ENCODE data around the gene DEF6. TPM values are rescaled to one million over a fixed set of nuclear protein-coding genes. Genes with fewer than 3 reads are reported as not detected.

Gene DEF6
- total RNA-seq, 1 donor, result 0.18 TPM

DNA sequence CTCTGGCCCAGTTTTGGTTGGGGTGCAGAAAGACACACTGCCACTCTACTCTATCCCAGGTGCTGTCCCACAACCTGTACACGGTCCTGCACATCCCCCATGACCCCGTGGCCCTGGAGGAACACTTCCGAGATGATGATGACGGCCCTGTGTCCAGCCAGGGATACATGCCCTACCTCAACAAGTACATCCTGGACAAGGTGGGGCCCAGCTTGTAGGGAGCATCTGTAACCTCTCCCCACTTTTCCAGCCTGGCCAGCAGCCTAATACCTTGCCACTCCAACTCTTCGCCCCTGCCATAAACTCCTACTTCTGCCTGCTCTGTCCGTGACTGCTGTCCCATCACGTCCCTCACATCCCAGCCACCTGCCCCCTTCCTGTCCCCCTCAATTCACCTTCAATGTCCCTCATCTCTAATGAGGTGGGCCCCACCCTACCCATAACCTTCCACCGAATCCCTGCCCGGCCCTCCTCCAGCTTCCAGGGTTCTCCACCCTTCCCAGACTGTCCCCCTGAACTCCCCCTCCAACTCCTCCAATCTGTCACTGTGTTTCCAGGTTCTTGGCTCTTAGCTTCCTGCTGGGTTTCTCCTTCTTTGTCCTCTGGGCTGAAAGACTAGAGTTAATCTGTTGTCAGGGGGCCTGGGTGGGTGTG, 12.1 kb downstream of the DEF6 start:
- no peak for DNase-seq (ENCODE audit: low read depth)
- H3K4me3 ChIP-seq (ENCODE audit: low read depth, low read length), result no peak overlapping the region
- TF ChIP-seq, protein P1, sequence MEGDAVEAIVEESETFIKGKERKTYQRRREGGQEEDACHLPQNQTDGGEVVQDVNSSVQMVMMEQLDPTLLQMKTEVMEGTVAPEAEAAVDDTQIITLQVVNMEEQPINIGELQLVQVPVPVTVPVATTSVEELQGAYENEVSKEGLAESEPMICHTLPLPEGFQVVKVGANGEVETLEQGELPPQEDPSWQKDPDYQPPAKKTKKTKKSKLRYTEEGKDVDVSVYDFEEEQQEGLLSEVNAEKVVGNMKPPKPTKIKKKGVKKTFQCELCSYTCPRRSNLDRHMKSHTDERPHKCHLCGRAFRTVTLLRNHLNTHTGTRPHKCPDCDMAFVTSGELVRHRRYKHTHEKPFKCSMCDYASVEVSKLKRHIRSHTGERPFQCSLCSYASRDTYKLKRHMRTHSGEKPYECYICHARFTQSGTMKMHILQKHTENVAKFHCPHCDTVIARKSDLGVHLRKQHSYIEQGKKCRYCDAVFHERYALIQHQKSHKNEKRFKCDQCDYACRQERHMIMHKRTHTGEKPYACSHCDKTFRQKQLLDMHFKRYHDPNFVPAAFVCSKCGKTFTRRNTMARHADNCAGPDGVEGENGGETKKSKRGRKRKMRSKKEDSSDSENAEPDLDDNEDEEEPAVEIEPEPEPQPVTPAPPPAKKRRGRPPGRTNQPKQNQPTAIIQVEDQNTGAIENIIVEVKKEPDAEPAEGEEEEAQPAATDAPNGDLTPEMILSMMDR (IDR thresholded peaks at IDR 0.05; ENCODE audit: insufficient read depth, low read length), result no peak

DNA sequence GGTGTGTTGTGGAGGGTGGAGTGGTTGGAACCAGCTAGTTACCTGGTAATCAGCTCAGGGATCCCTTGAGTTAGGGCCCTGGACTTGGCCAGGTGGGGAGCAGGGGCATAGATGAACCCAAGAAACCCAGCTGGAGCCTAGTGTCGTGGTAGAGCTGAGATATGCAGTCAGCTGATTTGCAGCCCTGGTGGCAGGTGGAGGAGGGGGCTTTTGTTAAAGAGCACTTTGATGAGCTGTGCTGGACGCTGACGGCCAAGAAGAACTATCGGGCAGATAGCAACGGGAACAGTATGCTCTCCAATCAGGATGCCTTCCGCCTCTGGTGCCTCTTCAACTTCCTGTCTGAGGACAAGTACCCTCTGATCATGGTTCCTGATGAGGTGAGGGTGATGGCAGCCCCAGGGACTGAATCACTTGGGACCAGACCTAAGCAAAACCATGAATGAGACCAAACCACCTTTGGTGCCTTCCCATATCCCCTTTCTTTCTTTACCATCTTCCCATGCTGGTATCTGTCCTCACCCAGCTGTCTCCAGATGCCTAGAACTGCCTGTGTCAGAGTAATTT, 12.7 kb downstream of the DEF6 start:
- DNase-seq (ENCODE audit: low read depth), result no peak
- H3K4me3 ChIP-seq (ENCODE audit: low read depth, low read length), result no peak overlapping the region
- TF ChIP-seq, protein P1 (IDR thresholded peaks at IDR 0.05; ENCODE audit: insufficient read depth, low read length), result no peak

DNA sequence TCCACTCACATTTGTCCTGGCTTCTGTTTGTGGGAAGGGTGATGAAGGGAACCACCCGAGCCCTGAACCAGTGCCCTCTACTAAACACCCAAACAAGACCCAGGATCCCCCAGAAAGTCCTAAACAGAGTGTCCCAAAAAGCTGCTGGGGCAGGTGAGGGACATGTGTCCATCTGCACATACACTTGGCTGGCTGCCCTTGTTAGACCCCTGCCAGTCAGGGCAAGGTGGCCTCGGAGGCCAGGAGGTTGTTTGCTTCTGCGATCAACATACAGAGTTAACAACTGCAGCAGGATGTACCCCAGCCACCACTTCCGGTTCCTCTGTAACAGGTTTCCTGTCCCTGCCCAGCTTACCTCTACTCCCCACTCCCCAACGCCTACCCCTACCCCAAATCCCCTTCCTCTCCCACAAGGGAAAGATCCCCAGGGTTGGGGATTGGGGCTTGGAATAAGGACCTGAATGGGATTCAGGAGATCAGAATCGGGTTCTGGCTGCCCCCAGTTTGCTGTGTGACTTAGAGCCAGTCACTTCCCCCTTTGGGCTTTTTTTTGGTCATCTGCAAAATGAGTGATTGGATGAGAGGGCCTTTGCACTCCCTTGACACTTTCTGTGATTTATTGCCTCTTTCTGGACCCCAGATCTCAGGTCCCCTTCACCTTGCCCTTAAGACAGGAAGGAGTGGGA, 13.9 kb downstream of the DEF6 start:
- no peak overlapping the region for H3K4me3 ChIP-seq (ENCODE audit: low read depth, low read length)
- DNase-seq (ENCODE audit: low read depth), result no peak
- TF ChIP-seq, protein P1 (IDR thresholded peaks at IDR 0.05; ENCODE audit: insufficient read depth, low read length), result no peak

DNA sequence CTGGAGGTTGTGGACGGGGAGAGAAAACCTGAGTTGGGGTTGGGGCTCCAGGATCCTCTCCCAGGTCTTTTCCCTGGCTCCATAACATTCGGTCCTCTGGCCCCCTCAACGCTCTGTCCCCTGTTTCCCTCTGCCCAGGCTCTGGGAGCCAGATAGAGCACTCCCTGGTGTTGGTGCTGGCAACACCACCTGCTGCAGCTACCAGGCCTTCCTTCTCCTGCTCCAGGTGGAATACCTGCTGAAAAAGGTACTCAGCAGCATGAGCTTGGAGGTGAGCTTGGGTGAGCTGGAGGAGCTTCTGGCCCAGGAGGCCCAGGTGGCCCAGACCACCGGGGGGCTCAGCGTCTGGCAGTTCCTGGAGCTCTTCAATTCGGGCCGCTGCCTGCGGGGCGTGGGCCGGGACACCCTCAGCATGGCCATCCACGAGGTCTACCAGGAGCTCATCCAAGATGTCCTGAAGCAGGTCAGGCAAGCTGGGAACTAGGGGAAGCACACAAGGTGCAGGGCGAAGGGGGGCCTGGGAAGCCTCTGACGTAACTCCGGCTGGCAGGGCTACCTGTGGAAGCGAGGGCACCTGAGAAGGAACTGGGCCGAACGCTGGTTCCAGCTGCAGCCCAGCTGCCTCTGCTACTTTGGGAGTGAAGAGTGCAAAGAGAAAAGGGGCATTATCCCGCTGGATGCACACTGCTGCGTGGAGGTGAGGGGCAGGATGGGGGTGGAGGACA, 14.6 kb downstream of the DEF6 start:
- TF ChIP-seq, protein P1 (IDR thresholded peaks at IDR 0.05; ENCODE audit: insufficient read depth, low read length), result no peak
- H3K4me3 ChIP-seq (ENCODE audit: low read depth, low read length), result no peak overlapping the region
- DNase-seq (ENCODE audit: low read depth), result no peak

DNA sequence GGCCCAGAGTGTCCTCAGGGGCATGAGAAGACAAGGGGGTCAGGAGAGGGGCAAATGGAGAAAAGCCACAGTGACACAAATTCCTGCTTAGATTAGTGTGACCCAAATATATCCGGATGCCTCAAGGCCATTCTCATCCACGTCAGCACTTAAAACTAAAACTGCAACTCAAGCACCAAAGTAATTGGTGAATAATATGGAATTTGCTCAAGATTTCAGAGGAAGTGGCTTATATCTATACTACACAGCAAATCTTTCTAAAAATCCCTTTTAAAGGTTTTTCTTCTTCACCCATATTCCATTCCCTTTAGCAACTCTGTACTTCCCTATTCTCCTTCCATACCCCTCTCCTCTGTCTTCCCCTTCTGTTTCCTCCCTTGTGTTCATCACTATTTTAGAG, 15.2 kb downstream of the DEF6 start:
- DNase-seq (ENCODE audit: low read depth), result no peak
- TF ChIP-seq, protein P1 (IDR thresholded peaks at IDR 0.05; ENCODE audit: insufficient read depth, low read length), result no peak
- no peak overlapping the region for H3K4me3 ChIP-seq (ENCODE audit: low read depth, low read length)

DNA sequence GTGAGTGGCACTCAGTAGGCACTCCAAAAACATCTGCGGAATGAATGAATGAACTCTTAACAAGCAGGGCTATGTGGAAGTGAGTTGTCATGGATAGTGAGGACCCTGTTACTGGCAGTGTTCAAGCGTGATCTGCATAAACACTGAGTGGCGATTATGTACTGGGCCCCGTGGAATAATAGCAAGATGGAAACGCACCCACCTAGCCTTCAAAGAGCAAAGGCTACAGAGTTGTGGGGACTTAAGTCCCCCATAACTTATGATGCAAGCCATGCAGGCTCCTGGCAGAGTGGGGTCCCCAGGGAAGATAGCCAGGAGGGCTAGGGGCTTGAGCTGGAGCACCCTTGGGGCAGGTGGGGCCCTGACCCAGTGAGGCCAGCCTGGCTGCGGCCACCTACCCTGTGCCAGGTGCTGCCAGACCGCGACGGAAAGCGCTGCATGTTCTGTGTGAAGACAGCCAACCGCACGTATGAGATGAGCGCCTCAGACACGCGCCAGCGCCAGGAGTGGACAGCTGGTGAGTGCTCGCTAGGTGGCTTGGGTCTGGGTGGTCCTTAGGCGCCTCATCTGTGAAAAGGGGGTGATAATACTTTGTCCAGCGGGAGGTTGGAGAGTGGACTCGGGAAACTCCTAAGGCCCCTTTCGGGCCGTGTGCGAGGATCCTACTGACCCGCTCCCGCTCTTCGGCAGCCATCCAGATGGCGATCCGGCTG, 20.0 kb downstream of the DEF6 start:
- TF ChIP-seq, protein P1 (IDR thresholded peaks at IDR 0.05; ENCODE audit: insufficient read depth, low read length), result no peak
- peak overlapping the region; percentile 71 for H3K4me3 ChIP-seq (ENCODE audit: low read depth, low read length)
- no peak for DNase-seq (ENCODE audit: low read depth)

Measured in fibroblast of the aortic adventitia (primary cell).